ENCODE data around the gene PRPF19. TPM values are rescaled to one million over a fixed set of nuclear protein-coding genes. Genes with fewer than 3 reads are reported as not detected.

Gene PRPF19
- total RNA-seq, 4 donors from 2014 or later = 50.2 to 73.6 (median 60.5) TPM

GRCh38 chr11:60900673-60901404, 5.5 kb downstream of the PRPF19 start:
- WGBS, 2 donors (ENCODE audit: low coverage in 1 of 2) = 82 to 95% methylated on average over 2 to 4 of the region's 13 CpGs
- peaks cover 8 to 79% of the 10 kb centered on the region in 2 donors for H3K36me3 ChIP-seq

GRCh38 chr11:60899977-60900376, 6.4 kb downstream of the PRPF19 start:
- Histone ChIP-seq H3K27ac (no peak overlapping the region), H3K4me1 (peaks cover under 1 to 25% (median 7%) of the 10 kb centered on the region in 3 donors), H3K9me3 (no peaks in the 10 kb centered on the region), H3K36me3 (peaks cover 8 to 88% of the 10 kb centered on the region in 2 donors), H3K4me3 (no peak overlapping the region), H3K27me3 (no peaks in the 10 kb centered on the region)
- TF ChIP-seq POLR2A (IDR thresholded peaks at IDR 0.05) (no peak), EP300 (IDR thresholded peaks at IDR 0.05) (no peak), CTCF (IDR thresholded peaks at IDR 0.05) (no peak), POLR2AphosphoS5 (IDR thresholded peaks at IDR 0.05) (no peak)
- no peak for ATAC-seq
- 55 to 81% methylated on average over 4 of the region's 4 CpGs for WGBS, 2 donors (ENCODE audit: low coverage in 1 of 2)

More at GRCh38 chr11:60900673-60901404, 5.5 kb downstream of the PRPF19 start:
- no peak overlapping the region for H3K27ac ChIP-seq
- H3K27me3 ChIP-seq = no peaks in the 10 kb centered on the region
- no peak overlapping the region for H3K4me3 ChIP-seq
- no peak for ATAC-seq
- H3K4me1 ChIP-seq = peaks cover 3 to 34% (median 10%) of the 10 kb centered on the region in 3 donors
- H3K9me3 ChIP-seq = no peaks in the 10 kb centered on the region
- TF ChIP-seq POLR2AphosphoS5 (IDR thresholded peaks at IDR 0.05) = no peak
- no peak for TF ChIP-seq EP300 (IDR thresholded peaks at IDR 0.05)
- TF ChIP-seq POLR2A (IDR thresholded peaks at IDR 0.05) = no peak
- TF ChIP-seq CTCF (IDR thresholded peaks at IDR 0.05) = no peak

GRCh38 chr11:60899046-60899936, 7.1 kb downstream of the PRPF19 start:
- no peaks in the 10 kb centered on the region for H3K9me3 ChIP-seq
- H3K36me3 ChIP-seq = peaks cover 8 to 95% of the 10 kb centered on the region in 2 donors
- H3K4me3 ChIP-seq = no peak overlapping the region
- peaks cover 0 to 18% (median under 1%) of the 10 kb centered on the region in 3 donors for H3K4me1 ChIP-seq
- H3K27me3 ChIP-seq = no peaks in the 10 kb centered on the region
- TF ChIP-seq POLR2A (IDR thresholded peaks at IDR 0.05) = no peak
- TF ChIP-seq CTCF (IDR thresholded peaks at IDR 0.05) = peak; percentile 89 to 97 (median 92)
- WGBS, 2 donors (ENCODE audit: low coverage in 1 of 2) = 34 to 54% methylated on average over 7 to 12 of the region's 12 CpGs
- peak; percentile 68 for ATAC-seq
- H3K27ac ChIP-seq = no peak overlapping the region

GRCh38 chr11:60897496-60897895, 8.9 kb downstream of the PRPF19 start:
- H3K9me3 ChIP-seq = no peaks in the 10 kb centered on the region
- WGBS, 2 donors (ENCODE audit: low coverage in 1 of 2) = 83 to 90% methylated on average over 2 to 4 of the region's 4 CpGs
- no peak overlapping the region for H3K27ac ChIP-seq
- H3K4me1 ChIP-seq = peaks cover 0 to 5% (median 0%) of the 10 kb centered on the region in 3 donors
- H3K27me3 ChIP-seq = no peaks in the 10 kb centered on the region
- no peak overlapping the region for H3K4me3 ChIP-seq
- ATAC-seq = no peak
- TF ChIP-seq EP300 (IDR thresholded peaks at IDR 0.05) = no peak
- no peak for TF ChIP-seq POLR2A (IDR thresholded peaks at IDR 0.05)
- no peak for TF ChIP-seq POLR2AphosphoS5 (IDR thresholded peaks at IDR 0.05)
- TF ChIP-seq CTCF (IDR thresholded peaks at IDR 0.05) = no peak
- H3K36me3 ChIP-seq = peaks cover 8 to 100% of the 10 kb centered on the region in 2 donors

Measured in gastroesophageal sphincter (tissue), 4 donors.